Activated CD8-positive, alpha-beta memory T cell treated with anti-CD3 and anti-CD28 coated beads for 36 hours (primary cell): ENCODE results near the gene MAD1L1. TPM values are rescaled to one million over a fixed set of nuclear protein-coding genes. Genes with fewer than 3 reads are reported as not detected.

Source experiments
- CTCF ChIA-PET: fragments of 350-600 bp; sonication (Branson Sonifier 250); formaldehyde crosslinking; loops from one replicate; lab custom pipeline; 2021; ENCODE audit warnings: antibody characterized with exemption; lab: Charles Lee
- POLR2A ChIA-PET: fragments of 350-600 bp; sonication (Branson Sonifier 250); formaldehyde crosslinking; loops from one replicate; lab custom pipeline; 2021; ENCODE audit warnings: antibody characterized with exemption; lab: Charles Lee
- total RNA-seq, 2 experiments: library from RNA; stranded (reverse); gene quantifications; one replicate each; pipeline ENCODE4 v1.2.3, GENCODE V29; 2021

The MAD1L1 gene
- total RNA-seq, 2 experiments from 2014 or later, result 39.4 to 40.8 TPM

- ChIA-PET CTCF (interaction anchor here (1.4 kb wide), 1 partner anchor 18 kb away, joined by 3 read pairs; the partner anchor contains the start of genes MRM2 and NUDT1), POLR2A (no interaction called here)
Observed at GRCh38 chr7:2260820-2261219, 28.1 kb upstream of the MAD1L1 start.

GRCh38 chr7:2259480-2259879 is 26.7 kb upstream of the MAD1L1 start:
- CTCF ChIA-PET, result interaction anchor here (0.6 kb wide), 1 partner anchor 87 kb away, joined by 3 read pairs; no protein-coding TSS in a partner anchor
- POLR2A ChIA-PET, result interaction anchor here (0.9 kb wide), 1 partner anchor 14 kb away, joined by 3 read pairs; no protein-coding TSS in a partner anchor

- ChIA-PET POLR2A (interaction anchor here (0.9 kb wide), 1 partner anchor 14 kb away, joined by 3 read pairs; no protein-coding TSS in a partner anchor), CTCF (interaction anchor here (0.6 kb wide), 1 partner anchor 88 kb away, joined by 3 read pairs; no protein-coding TSS in a partner anchor)
Observed at GRCh38 chr7:2258661-2259365, 26.1 kb upstream of the MAD1L1 start.

- POLR2A ChIA-PET, result no interaction called here
- CTCF ChIA-PET, result no interaction called here
Observed at GRCh38 chr7:2257651-2258050, 24.9 kb upstream of the MAD1L1 start.

- ChIA-PET POLR2A (no interaction called here), CTCF (no interaction called here)
Observed at GRCh38 chr7:2257046-2257551, 24.4 kb upstream of the MAD1L1 start.

- CTCF ChIA-PET, result interaction anchor here (1.6 kb wide), 1 partner anchor 91 kb away, joined by 3 read pairs; no protein-coding TSS in a partner anchor
- POLR2A ChIA-PET, result no interaction called here
Observed at GRCh38 chr7:2256306-2257045, 23.7 kb upstream of the MAD1L1 start.

GRCh38 chr7:2255145-2256139 is 22.7 kb upstream of the MAD1L1 start:
- ChIA-PET POLR2A (no interaction called here), CTCF (interaction anchor here (1.3 to 1.6 kb wide), 2 partner anchors 92 to 213 kb away, joined by 3 read pairs; no protein-coding TSS in a partner anchor)

- CTCF ChIA-PET, result interaction anchor here (1.3 kb wide), 1 partner anchor 214 kb away, joined by 3 read pairs; no protein-coding TSS in a partner anchor
- POLR2A ChIA-PET, result no interaction called here
Observed at GRCh38 chr7:2254429-2255144, 21.8 kb upstream of the MAD1L1 start.

GRCh38 chr7:2253525-2254244 is 20.9 kb upstream of the MAD1L1 start:
- CTCF ChIA-PET, result no interaction called here
- POLR2A ChIA-PET, result no interaction called here

GRCh38 chr7:2253021-2253420 is 20.3 kb upstream of the MAD1L1 start:
- ChIA-PET POLR2A (no interaction called here), CTCF (no interaction called here)

- POLR2A ChIA-PET, result no interaction called here
- CTCF ChIA-PET, result no interaction called here
Observed at GRCh38 chr7:2251841-2252771, 19.4 kb upstream of the MAD1L1 start.

- ChIA-PET CTCF (no interaction called here), POLR2A (no interaction called here)
Observed at GRCh38 chr7:2251381-2251780, 18.6 kb upstream of the MAD1L1 start.

- ChIA-PET CTCF (no interaction called here), POLR2A (no interaction called here)
Observed at GRCh38 chr7:2249744-2250323, 17.1 kb upstream of the MAD1L1 start.

GRCh38 chr7:2248984-2249694 is 16.4 kb upstream of the MAD1L1 start:
- ChIA-PET POLR2A (no interaction called here), CTCF (interaction anchor here (0.6 to 1.2 kb wide), 4 partner anchors 27 to 262 kb away, joined by 3 to 5 read pairs (median 4); no protein-coding TSS in a partner anchor)
